ENCODE results near the gene KLC1.

- TF ChIP-seq CTCF (IDR thresholded peaks at IDR 0.05) (no peak), POLR2A (IDR thresholded peaks at IDR 0.05) (no peak)
Measured at GRCh38 chr14:103692159-103692558, 63.1 kb downstream of the KLC1 start.
